Amygdala (tissue), 56 donors: ENCODE data around the gene SMIM33.
"Not testable (repeated sequence)": the region's sequence is repeated elsewhere in the genome, so short reads cannot be mapped to it uniquely, and the experiment has no call there.

Experiments used
- DNase-seq, 56 donors: peaks; one replicate each; lab custom pipeline; 2025; lab: John Stamatoyannopoulos, UW

The SMIM33 gene

GRCh38 chr5:139479729-139480128, 8.9 kb downstream of the SMIM33 start:
- DNase-seq, result not testable (repeated sequence)

DNA sequence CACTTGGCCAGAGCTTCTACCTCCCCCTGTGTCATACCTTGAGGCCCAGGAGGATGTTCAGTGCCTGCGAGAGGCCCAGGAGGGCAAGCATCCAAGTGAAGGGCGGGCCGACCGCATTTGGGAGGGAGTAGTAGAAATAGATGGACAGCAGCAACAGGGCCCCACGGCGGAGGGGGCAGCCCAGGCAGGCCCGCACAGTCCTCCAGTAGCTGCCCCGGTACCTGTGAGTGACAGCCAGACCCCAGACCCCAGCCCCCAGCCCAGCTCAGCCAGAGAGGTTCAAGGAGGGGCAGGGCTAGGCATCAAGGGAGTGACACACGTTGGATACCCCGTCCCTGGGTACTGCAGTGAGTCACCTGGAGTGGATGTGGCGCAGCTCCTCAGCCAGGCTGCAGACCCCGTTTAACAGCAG, 10.3 kb downstream of the SMIM33 start:
- DNase-seq, result no peak

GRCh38 chr5:139481580-139482049, 10.8 kb downstream of the SMIM33 start:
- peak in 1 of 56 donors; percentile 21 for DNase-seq

GRCh38 chr5:139482050-139482889, 11.5 kb downstream of the SMIM33 start, which contains the start of gene STING1:
Gene STING1 (minus strand): TSS chr5:139482758. CDS start chr5:139481704, 1,054 bp downstream.
- peak in 20 of 56 donors; percentile 7 to 59 (median 25) for DNase-seq

DNA sequence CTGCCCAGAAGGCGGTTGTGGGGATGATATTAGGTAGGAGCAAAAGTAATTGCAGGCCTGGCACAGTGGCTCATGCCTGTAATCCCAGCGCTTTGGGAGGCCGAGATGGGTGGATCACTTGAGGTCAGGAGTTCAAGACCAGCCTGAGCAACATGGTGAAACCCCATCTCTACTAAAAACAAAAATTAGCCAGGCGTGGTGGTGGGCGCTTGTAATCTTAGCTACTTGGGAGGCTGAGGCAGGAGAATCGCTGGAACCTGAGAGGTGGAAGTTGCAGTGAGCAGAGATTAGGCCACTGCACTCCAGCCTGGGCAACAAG, 12.0 kb downstream of the SMIM33 start:
- not testable (repeated sequence) for DNase-seq

DNA sequence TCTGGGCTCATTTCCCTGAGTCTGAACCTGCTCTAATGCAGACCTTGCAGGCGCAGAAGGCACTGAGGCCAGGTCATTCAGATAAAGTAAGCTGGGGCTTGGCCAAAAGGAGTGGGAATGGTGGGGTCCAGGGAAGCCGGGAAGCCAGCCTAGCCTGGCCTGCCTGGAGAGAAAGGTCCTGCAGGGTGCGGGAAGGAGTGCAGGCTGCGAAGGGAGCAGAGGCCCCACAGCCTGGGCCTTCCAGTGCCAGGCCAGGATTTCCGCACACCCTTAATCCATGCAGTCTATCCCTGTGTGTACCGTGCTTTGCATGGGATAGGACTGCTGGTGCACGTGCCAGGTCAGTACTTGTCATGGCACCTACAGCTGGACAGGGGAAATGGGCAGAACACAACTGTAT, 15.4 kb downstream of the SMIM33 start:
- no peak for DNase-seq

DNA sequence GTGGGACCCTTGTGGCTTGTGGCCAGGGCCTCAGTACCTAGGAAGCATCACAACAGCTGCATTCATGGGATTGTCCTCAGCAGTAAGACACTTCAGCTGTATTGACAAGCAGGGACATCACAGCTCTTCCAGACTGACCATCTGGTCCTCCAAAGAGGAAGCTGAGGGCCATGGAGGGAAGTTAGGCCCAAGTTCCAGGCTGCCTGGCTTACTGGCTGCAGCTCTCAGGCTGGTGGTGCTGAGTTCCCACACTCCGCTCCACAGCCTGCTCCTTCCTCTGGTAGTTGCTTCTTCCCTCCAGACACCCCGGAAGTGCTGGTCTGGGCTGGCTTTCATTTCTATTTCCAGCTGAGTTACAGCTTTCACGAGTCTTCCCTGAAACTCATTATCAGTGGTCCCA, 17.5 kb downstream of the SMIM33 start:
- DNase-seq, result peak in 26 of 56 donors; percentile 6 to 62 (median 22)

DNA sequence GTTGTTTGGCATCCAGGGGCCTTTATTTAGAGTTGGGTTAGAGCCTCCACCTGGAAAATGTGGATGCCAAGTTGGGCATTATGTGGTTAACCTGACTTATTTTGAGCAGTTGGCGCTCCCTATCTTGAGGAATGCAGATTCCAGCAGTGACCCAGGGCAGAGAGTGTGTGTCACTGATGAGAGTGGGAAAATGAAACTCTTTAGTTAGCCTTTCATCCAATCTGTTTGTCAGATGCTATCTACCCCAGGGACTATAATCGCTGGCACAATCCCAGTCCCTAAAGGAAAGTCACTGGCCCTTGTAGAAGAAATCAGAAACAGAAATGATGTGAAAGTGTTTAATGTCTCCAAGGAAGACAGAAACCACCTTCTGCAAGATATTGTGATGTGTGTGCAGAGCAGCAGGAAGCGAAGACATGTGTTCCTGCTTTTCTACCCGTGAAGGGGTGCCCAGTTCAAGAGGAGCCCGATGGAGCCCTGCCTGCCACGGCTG, 21.9 kb downstream of the SMIM33 start:
- DNase-seq, result no peak

- DNase-seq, result no peak
Measured at GRCh38 chr5:139494256-139494655, 23.5 kb downstream of the SMIM33 start.

GRCh38 chr5:139494832-139495231, 24.0 kb downstream of the SMIM33 start:
- DNase-seq, result no peak

- DNase-seq, result no peak
Measured at GRCh38 chr5:139495638-139496435, 25.0 kb downstream of the SMIM33 start.

DNA sequence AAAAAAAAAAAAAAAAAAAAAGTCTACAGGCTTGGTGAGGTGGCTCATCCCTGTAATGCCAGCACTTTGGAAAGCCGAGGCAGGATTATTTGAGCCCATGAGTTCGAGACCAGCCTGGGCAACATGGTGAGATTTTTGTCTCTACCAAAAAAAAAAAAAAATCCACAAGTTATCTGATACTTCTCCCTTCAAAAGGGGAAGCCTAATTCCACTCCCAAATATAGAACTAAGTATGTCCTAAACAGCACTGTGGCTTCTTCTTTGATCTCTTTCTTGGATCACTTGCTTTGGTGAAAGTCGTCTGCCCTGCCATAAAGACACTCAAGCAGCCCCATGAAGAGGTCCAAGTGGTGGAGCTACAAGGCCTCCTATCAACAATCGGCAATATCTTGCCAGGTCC, 30.6 kb downstream of the SMIM33 start:
- DNase-seq, result no peak

DNA sequence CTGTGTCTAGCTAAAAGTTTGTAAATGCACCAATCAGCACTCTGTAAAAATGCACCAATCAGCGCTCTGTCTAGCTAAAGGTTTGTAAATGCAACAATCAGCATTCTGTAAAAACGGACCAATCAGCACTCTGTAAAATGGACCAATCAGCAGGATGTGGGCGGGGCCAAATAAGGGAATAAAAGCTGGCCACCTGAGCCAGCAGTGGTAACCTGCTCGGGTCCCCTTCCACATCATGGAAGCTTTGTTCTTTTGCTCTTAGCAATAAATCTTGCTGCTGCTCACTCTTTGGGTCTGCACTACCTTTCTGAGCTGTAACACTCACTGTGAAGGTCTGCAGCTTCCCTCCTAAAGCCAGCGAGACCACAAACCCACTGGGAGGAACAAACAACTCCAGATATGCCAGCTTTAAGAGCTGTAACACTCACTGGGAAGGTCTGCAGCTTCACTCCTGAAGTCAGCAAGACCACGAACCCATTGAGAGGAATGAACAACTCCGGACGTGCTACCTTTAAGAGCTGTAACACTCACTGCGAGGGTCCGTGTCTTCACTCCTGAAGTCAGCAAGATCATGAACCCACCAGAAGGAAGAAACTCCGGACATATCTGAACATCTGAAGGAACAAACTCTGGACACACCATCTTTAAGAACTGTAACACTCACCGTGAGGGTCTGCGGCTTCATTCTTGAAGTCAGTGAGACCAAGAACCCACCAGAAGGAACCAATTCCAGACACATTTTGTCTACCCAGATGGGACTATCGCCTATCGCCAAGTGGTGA, 32.4 kb downstream of the SMIM33 start:
- DNase-seq, result not testable (repeated sequence)

DNA sequence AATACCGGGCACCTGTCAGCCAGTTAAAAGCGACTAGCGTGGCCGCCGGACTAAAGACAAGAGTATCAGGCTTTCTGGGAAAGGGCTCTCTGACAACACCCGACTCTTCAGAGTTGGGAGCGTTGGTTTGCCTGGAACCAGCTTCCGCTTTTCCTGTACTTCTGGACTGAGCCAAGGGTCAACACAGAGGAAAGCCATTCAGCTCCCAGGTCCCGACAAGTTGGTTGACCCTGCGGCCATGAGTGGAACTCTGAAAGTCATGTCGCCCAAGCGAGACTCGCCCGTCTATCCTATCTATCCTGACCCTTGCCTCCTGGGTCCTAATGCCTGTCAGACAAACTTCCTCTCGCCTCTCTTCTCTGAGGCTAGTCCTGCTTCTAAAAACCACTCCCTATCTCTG, 33.1 kb downstream of the SMIM33 start:
- DNase-seq, result not testable (repeated sequence)

- not testable (repeated sequence) for DNase-seq
Measured at GRCh38 chr5:139504722-139505121, 33.9 kb downstream of the SMIM33 start.

DNA sequence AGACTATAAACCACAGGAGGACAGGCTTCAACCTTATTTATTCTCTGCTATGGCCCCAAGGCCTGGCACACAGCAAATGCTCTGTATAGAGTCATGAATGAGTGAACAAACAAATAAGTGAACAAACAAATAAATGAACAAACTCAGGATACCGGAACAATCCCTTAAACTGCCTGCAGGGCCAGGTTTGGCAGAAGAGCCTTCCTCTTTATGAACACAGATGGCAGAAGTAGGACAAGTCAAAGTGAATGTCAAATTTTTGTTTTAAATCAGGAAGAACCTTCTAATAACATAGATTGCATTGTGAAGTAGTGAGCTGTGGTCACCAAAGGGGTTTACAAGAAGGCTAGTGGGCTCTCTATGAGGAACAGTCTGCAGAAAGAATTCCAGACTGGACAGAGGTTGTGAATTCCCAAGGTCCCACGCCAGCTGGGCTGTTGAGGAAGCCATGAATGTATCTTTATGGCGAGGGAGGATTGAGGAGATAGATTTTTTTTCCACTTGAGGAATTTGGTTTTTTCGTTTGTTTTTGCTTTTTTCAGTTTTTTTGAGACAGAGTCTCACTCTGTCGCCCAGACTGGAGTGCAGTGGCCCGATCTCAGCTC, 42.1 kb downstream of the SMIM33 start:
- no peak for DNase-seq

DNA sequence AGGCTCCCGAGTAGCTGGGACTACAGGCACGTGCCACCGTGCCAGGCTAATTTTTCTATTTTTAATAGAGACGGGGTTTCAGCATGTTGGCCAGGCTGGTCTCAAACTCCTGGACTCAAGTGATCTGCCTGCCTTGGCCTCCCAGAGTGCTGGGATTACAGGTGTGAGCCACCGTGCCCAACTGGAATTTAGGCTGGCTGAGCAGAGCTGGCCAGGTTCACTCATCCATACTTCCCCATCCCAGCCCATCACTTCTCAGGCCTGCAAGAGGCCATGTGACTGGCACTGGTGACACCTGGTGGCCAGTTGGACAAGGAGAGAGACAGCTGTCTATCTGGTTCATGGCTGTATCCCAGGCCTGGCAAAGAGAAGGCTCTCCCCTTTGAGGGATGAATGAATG, 42.6 kb downstream of the SMIM33 start:
- peak in 46 of 56 donors; percentile 3 to 83 (median 40) for DNase-seq

- DNase-seq, result peak in 5 of 56 donors; percentile 9 to 56 (median 41)
Measured at GRCh38 chr5:139513852-139514485, 43.2 kb downstream of the SMIM33 start.

- no peak for DNase-seq
Measured at GRCh38 chr5:139514486-139514856, 43.7 kb downstream of the SMIM33 start.
